ENCODE measurements around the gene KDELR3.
A peak's percentile ranks its signal among the peaks of the same experiment; 100 is the strongest.

DNA sequence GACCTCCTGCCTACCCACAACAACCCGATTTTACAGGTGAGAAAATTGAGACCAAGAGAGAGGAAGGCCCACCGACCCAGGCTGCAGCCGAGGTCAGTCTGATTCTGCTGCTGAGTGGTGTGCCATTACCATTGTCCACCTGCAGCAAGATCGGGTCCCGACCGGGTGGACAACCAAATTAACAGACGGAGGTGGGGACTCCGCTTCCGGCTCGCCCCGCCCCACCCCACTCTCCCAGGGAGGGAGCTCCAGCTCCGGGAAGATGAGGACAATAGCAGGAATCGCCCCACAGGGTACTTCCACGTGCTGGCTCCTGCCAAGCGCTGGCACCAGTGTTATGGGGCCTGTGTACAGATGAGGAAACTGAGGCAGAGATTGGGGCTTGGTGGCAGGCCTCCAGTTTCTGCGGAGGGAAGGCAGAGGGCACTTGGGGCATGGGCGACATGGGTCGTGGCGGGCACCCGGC is 425 bp upstream of the KDELR3 start:
- TF ChIP-seq POLR2AphosphoS5 (IDR thresholded peaks at IDR 0.05; ENCODE audit: low read depth) = 0 out of 2 replicates have a peak, but pooled peaks have one; percentile 2
- no peak for TF ChIP-seq CTCF (conservative IDR thresholded peaks at IDR 0.05; ENCODE audit: low read depth in 2 of 2)
- no peak for TF ChIP-seq EZH2phosphoT487 (IDR thresholded peaks at IDR 0.05; ENCODE audit: unreplicated experiment)
- TF ChIP-seq, protein P1, sequence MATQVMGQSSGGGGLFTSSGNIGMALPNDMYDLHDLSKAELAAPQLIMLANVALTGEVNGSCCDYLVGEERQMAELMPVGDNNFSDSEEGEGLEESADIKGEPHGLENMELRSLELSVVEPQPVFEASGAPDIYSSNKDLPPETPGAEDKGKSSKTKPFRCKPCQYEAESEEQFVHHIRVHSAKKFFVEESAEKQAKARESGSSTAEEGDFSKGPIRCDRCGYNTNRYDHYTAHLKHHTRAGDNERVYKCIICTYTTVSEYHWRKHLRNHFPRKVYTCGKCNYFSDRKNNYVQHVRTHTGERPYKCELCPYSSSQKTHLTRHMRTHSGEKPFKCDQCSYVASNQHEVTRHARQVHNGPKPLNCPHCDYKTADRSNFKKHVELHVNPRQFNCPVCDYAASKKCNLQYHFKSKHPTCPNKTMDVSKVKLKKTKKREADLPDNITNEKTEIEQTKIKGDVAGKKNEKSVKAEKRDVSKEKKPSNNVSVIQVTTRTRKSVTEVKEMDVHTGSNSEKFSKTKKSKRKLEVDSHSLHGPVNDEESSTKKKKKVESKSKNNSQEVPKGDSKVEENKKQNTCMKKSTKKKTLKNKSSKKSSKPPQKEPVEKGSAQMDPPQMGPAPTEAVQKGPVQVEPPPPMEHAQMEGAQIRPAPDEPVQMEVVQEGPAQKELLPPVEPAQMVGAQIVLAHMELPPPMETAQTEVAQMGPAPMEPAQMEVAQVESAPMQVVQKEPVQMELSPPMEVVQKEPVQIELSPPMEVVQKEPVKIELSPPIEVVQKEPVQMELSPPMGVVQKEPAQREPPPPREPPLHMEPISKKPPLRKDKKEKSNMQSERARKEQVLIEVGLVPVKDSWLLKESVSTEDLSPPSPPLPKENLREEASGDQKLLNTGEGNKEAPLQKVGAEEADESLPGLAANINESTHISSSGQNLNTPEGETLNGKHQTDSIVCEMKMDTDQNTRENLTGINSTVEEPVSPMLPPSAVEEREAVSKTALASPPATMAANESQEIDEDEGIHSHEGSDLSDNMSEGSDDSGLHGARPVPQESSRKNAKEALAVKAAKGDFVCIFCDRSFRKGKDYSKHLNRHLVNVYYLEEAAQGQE (IDR thresholded peaks at IDR 0.05; ENCODE audit: unreplicated experiment) = no peak
- TF ChIP-seq JUNB (IDR thresholded peaks at IDR 0.05; ENCODE audit: unreplicated experiment) = no peak
- TF ChIP-seq CREB1 (CRISPR knock-in tag; IDR thresholded peaks at IDR 0.05; ENCODE audit: low read depth) = no peak
- no peak for TF ChIP-seq STAT1 (IDR thresholded peaks at IDR 0.05; ENCODE audit: unreplicated experiment)
- TF ChIP-seq EZH2 (IDR thresholded peaks at IDR 0.05; ENCODE audit: low read depth, unreplicated experiment) = no peak
- TF ChIP-seq ETS1 (IDR thresholded peaks at IDR 0.05) = no peak
- TF ChIP-seq ZNF331 (CRISPR knock-in tag; IDR thresholded peaks at IDR 0.05; ENCODE audit: low read depth) = no peak
- no peak for TF ChIP-seq ZNF114 (CRISPR knock-in tag; IDR thresholded peaks at IDR 0.05)
- TF ChIP-seq ZNF462 (CRISPR knock-in tag; IDR thresholded peaks at IDR 0.05) = no peak
- no peak for TF ChIP-seq NANOG (IDR thresholded peaks at IDR 0.05; ENCODE audit: borderline replicate concordance)
